ENCODE results near the gene SPAG9.
"Not testable (repeated sequence)": the region's sequence is repeated elsewhere in the genome, so short reads cannot be mapped to it uniquely, and the experiment has no call there.

SPAG9 gene

DNA sequence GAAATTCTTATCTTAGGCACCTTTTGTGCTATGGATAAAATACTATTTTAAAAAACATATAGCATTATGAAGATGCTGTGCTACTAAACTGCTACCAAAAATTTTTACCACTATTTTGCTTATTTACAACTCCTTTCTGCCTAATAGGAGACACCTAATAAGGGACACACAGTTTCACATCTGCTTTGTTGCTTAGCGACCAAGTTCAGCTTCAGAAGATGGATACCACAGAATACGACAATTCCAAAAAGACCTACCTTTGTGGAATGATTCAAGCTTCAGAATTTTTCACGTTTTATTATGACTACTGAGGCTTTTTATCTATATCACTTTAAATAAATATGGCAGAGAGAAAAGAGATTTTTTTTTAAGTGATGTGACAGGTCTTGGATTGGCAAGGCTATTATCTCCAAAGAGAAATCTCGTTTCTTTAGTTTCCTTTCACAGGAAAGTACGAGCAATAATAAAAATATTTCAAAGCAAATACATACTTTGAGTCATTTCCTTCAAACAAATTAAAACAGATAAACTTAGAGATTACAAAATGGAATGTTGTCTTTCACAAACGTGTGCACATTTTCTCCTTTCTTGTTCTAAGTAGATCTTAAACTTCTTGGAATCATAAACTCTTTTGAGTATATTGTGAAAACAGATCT lies 35.4 kb downstream of the SPAG9 start:
- DNase-seq (ENCODE audit: low read depth in 2 of 2): no peak

DNA sequence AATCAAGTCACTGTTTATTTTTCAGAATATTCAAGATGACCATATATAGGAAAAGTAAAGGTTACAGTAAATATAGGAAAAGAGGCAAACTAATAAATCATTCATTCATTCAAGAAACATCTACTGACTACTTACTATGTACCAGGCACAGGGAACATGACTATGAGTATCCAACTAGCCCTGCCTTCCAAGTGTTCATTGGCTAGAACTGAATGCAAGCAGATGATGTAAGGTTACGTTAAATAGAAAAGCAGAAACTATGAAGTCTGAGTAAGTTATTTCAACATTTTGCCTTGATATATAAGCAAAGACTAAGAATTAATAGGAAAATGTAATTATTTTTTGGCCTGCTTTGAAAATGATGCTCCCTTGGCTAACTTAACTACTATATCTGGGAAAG lies 36.7 kb downstream of the SPAG9 start:
- DNase-seq (ENCODE audit: low read depth in 2 of 2): no peak

DNA sequence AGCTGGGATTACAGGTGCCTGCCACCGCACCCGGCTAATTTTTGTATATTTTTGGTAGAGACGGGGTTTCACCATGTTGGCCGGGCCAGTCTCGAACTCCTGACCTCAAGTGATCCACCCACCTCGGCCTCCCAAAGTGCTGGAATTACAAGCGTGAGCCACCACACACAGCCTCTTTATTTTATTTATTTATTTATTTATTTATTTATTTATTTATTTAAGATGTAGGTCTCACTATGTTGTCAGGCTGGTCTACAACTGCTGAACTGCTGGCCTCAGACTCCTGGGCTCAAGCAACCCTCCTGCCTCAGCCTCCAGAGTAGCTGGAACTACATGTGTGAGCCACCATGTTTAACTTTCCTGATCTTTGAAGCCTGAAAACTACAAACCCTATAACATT lies 37.3 kb downstream of the SPAG9 start:
- not testable (repeated sequence) for DNase-seq (ENCODE audit: low read depth in 2 of 2)

DNA sequence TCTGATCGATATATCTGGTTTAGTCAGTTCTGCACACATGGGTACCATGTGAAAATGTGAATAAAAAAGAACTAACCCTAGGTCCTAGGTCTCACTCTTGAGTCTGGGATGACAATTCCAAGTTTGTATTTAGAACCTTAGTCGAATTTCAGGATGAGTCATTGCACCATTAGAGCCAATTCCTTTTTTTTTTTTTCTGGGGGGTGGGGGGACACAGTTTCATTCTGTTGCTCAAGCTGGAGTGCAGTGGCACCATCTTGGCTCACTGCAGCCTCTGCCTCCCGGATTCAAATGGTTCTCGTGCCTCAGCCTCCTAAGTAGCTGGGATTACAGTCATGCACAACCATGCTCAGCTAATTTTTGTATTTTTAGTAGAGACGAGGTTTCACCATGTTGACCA lies 41.6 kb downstream of the SPAG9 start:
- no peak for DNase-seq (ENCODE audit: low read depth in 2 of 2)

DNA sequence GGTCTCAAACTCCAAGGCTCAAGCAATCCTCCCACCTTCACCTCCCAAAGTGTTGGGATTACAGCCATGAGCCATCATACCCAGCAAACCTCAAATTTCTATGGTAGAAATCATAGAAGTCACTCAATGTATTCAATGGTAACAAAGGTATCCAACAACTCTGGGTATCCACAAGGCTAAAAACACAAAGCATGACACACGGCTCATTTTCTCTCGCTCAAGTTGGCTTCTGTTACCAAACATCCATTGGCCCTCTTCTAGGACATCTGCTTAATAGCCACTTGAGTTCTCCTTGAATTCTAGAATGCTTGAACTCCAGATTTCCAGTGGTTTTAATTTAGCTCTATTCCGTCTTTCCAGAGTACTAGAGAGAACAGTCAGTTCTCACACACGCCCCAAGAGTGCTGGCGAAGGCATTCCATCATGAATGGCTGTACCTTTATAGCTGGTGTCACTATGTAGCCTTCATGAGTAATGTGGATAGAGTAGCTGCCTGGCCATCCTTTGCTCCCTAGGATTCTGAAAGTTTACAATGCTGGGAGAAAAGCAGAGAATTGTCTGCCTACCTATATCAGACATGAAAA lies 42.6 kb downstream of the SPAG9 start:
- no peak for DNase-seq (ENCODE audit: low read depth in 2 of 2)

DNA sequence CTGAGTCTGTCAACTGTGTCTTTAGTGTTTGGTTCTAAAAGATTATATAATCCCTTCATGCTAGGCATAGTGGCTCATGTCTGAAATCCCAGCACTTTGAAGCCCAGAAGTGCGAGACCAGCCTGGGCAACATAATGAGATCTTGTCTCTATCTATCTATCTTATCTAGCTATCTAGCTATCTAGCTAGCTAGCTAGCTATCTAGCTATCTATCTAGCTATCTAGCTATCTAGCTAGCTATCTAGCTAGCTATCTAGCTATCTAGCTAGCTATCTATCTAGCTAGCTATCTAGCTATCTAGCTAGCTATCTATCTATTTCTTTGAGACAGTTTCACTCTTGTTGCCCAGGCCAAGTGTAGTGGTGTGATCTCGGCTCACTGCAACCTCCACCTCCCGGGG lies 43.8 kb downstream of the SPAG9 start:
- no peak for DNase-seq (ENCODE audit: low read depth in 2 of 2)

DNA sequence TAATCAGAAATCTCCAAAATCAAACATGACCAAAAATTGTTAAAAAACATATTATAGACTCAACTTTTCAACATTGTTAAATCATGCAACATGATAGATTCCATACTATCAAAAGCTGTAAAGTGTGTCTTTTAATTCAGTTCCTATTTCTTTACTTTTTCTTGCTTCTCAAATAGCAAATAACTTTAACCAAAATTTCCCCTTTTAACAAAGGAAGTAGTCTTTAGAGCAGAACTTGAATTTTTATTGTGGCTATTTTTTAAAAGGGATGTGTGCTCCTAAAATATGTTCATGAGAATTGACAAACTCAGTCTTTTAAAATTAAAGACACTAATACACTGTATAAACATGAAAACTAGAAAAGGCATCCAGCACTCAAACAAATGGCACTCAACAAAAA lies 49.1 kb downstream of the SPAG9 start:
- DNase-seq (ENCODE audit: low read depth in 2 of 2): no peak

DNA sequence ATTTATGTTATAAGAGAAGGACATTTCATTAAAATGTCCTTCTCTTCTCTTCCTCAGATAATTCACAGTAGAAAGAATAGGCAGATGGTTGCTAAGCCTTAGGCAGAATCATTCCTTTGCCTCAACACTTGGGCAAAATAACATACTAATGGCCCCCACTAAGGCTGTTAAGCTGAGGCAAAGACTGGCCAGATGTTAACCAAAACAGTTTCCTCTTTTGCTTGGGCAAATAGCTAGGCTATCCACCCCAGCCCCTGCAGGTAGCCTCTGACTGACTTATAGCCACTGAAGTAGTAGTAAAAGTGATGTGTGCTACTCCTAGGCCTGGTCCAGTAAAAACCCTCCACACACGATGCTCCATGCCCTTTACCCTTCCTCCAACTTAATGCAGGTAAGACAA lies 55.2 kb downstream of the SPAG9 start:
- no peak for DNase-seq (ENCODE audit: low read depth in 2 of 2)

DNA sequence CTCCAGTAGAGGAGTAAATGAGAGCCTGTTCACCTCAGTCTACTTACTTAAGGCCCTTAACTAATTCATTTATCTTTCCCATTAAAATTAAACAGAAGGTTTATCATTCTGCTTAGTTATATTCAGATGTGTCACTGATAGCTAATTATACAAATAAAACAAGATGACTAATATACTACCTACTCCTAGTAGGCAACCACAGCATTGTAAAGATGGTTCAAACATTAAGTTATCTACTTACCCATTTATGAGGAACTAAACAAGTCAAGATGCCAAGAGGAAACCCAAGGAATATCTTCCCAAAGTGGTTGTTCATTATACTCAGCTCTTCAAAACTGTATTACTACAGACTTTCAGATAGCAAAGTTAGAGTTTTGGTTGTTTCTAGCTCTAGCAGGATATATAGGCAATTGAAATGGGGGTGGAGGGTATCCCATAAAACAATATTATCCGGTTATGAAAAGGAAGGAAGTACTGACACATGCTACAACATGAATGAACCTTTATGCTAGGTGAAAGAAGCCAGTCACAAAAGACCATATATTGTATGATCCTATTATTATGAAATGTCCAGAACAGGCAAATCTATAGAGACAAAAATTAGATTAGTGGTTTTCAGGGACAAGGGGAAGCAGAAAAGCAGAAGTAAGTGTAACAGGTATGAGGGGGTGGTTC lies 56.5 kb downstream of the SPAG9 start:
- no peak for DNase-seq (ENCODE audit: low read depth in 2 of 2)

DNA sequence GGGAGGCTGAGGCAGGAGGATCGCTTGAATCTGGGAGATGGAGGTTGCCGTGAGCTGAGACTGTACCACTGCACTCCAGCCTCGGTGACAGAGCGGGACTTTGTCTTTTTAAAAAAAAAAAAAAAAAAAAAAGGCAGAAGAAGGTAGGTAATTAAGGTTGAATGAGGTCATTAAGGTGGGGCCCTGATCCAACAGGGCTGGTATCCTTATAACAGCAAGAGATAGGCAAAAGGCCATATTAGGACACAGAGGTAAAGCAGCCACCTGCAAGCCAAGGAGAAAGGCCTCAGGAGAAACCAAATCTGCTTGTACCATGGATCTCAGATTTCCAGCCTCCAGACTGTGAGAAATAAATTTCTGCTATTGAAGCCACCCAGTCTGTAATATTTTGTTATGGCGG lies 60.3 kb downstream of the SPAG9 start:
- no peak for DNase-seq (ENCODE audit: low read depth in 2 of 2)

DNA sequence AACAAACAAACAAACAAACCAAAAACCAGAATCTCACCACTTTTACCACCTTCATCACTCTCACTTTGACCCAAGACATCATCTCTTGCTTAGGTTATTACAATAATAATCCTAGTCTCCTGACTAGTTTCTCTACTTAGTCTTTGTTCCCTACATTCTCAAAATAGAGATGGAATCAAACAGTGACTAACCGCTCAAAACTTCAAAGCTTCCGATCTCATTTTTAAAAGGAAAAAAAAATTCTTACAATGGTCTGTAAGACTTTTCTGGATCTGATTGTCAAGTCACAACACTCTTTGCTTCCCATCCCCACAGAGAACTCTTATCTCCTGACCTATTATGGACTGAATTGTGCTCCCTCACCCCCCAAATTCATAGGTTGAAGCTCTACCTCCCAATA lies 60.9 kb downstream of the SPAG9 start:
- no peak for DNase-seq (ENCODE audit: low read depth in 2 of 2)

DNA sequence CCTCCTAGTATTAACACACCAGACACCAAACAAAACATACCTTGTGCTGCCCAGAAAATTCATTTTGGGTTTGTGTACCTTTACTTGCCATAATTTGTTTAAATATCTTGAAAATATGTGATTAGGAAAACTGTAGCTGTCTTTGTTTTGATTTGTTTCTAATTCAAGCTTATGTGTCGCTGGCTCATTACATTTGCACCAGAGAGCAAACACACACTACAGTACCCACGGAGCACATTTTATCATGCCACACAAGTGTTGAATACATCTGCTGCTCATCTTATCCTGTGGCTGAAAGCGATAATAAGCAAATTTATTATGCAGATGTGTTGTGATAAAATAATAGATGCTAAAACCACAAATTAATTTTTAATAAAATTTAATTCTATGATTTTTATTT lies 63.1 kb downstream of the SPAG9 start:
- DNase-seq (ENCODE audit: low read depth in 2 of 2): no peak

DNA sequence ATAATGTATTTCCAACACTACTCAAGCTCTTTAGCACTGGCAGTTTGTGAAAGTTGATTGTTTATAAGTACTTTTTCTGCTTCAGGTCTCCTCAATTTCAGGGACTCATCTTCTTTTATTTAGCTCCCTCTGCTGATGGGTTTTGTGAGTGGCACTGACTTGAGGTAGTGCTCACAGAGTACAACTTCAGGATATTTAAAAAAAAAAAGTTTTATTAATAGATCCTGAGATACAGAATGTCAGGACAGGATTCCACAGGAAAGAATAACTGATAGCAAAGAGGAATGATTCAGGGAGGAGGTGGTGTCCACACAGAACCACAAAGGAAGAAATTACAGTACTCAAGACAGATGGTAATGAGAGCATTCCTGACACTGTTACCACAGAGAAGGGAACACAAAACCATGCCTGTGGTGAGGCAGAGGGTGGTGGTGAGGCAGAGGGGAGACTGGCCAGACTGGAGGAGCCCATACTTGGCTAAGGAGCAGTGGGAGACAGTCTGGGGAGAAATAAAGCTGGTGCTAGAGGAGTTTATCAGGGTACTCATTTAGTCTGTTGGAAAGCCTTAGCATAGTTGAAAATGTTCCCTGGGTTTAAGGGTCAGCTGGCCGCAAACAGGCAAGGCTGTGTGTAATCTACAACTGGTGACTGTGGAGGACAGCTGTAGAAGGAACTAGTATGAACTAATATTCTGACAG lies 63.7 kb downstream of the SPAG9 start:
- no peak for DNase-seq (ENCODE audit: low read depth in 2 of 2)

DNA sequence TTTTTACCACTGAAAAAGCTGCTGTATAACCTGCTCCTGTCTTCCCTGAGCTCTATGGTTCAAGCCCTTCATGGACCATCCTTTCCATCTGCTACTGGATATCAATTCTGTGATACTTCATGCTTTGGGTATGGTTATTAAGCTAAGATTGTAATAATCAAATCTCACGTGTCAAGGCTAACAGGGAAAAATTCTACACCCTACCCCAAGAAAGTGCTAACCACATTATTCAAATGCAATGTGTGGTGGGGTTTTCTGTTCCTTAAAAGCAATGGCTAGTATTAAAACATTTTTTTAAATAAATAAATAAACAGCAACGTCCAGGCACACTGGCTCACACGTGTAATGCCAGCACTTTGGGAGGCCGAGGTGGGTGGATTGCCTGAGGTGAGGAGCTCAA lies 65.9 kb downstream of the SPAG9 start:
- no peak for DNase-seq (ENCODE audit: low read depth in 2 of 2)

DNA sequence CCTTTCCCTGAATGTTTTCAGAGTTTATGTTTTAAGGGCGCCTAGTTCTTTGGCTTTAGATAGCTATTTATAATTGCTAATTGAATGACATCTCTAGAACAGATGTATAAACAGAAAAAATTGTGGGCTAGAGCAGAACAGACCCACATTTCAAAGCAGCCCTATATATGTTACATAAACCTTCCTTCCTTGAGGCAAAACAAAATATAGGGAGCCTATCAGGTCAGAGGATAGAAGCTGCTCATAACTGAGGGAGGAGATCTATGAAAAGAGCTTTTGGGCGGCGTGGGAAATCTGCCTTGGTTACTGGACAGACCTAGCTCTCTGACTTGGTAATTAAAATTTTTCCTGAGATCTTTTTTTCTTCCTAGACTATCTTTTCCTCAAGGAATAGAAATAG lies 68.4 kb downstream of the SPAG9 start:
- DNase-seq (ENCODE audit: low read depth in 2 of 2): no peak

DNA sequence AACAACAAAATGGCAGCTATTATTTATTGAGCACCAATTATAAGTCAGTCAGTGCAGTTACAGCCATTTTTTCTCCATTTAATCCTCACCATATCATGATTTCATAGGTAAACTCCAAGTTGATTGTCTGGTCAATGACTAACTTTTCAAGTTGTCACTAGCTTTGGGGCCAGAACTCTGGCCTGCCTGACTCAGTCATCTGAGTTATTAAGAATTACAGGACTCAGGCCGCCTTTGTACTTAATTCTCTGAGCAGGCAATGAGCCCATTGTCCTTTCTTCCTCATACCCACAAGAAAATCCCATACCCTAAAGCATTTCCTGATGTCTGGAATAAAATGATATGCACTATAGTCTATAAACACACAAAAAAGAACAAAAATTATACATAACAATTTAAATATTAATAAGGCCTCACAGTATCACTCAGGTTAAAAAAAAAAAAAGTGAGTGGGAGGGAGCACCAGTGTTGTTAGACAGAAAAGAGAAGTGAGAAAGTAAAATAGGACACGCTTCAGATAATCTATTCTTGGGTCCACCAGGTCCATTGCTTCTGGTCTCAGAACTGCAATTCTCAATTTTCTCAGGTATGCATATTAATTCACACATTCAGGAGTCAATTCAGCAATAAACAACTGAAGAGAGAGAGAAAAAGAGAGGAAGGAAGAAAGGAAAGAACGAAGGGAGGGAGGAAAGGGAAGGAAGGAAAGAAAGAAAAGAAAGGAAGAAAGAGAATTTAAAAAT lies 70.2 kb downstream of the SPAG9 start:
- no peak for DNase-seq (ENCODE audit: low read depth in 2 of 2)

DNA sequence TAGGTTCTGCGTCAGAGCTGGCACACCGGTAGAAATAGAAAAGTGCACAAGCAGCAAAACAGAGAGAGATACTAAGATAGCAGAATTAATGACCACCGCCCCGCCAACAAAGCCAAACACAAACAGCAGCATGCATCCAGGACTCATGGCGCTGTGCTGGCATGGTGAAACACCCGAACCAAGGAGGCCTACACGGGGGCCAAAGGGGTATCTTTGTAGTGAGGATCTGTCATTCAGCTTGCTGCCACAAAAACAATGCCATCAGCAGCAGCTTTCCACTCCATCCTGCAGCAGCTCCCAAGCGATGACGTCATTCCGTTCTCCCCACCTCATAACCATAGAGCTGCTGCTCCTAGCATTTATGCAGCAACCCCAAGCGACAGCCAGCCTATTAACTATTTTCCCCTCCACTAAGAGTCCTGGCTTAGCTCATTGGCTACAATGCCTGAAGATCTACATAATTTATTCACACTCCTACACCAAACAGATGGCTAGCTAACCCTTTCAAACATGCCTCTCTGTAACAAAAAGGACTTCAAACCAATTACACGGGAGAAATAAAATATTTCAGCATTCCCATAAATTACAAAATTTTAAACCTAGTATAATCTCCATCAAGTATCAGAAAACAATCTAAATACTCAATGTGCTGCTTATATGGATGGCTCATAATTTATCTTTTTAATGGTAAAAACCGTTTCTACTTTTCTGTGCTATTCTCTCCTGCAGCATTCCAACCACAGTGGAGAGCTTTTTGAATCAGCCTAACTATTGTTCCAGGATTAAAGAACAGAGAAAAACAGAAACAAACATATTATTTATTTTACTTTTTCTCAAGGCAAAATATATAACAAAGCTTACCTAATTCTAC lies 73.9 kb downstream of the SPAG9 start:
- DNase-seq (ENCODE audit: low read depth in 2 of 2): no peak

DNA sequence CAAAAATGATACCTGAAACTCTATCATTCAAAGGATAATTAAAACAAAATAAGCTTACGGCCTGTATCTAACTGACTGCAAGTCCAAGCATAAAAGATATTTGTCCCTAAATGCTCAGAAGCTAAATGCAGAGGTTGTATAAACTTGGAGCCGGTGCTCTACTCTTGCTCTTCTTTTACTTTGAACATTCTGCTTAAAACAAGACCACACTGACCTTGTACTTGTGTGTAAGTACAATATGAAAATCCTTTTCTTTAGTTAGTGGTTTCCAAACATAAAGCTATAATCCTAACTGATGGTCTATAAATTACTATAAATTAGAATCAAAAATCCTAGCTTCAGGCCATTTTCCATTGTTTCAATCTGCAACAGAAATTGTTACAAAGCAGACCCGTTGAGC lies 74.6 kb downstream of the SPAG9 start:
- no peak for DNase-seq (ENCODE audit: low read depth in 2 of 2)

DNA sequence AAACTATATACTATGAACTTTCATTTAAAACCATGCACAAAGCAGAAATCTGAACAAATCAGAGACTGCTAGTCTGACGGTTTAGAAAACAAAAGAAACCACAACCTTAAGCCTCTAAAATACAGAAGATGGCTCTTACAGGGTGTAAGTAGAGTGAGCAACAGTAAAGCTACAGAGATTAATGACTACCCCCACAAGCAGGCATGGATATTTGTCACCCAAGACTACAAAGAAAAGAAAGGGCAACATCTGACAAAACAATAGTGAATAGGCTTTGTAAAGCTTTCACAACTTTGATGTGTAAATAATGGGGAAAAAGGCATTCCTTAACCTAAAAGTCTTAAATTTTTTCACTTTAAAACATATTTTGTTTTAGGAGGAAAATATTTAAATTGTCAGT lies 75.0 kb downstream of the SPAG9 start:
- no peak for DNase-seq (ENCODE audit: low read depth in 2 of 2)

DNA sequence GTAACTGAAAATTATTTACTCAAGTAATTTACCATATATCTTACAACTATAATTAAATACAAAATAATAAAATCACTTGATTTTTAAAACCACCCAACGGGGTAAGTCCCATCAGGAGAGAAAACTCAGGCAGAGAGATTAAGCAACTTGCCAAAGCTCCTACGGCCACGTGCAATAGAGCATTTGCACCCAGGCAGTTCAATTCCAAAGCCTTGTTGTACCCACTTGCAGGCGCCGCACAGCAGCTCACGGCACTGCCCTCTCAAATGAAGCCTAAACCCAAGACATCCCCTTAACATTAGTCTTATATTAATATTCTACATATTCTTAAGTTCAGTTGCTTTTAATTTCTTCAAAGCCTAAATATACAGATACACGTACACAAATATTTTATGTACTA lies 75.7 kb downstream of the SPAG9 start:
- no peak for DNase-seq (ENCODE audit: low read depth in 2 of 2)

DNA sequence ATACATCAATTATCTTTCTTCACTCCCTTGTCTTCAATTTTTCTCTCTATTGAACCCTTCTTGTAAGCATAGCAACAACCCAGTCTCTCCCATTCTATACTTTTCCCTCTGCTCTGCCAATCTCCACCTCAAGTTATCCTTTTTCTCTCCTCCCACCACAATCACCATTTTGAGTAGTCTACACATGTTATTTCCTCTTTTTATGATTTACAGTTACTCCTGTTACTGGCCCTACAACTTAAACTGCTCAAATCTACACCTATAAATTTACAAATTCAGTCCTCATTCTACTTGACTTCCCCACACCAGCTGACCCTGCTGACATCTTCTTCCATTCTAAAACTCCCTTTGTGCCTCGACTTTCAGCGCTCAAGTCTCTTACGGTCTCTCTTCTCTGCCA lies 84.6 kb downstream of the SPAG9 start:
- no peak for DNase-seq (ENCODE audit: low read depth in 2 of 2)
